PC-9 (cell line): Measurements from ENCODE around the gene SKIC3.

ENCODE experiments used
- EZH2 ChIP-seq: fragments of 200-600 bp; sonication (generic); IDR thresholded peaks from 2 replicates; pipeline ENCODE4 v1.8.0; 2017; ENCODE audit warnings: antibody characterized with exemption, low read depth
- TF ChIP-seq, protein P1 (sequence below): fragments of 200-600 bp; sonication (generic); conservative IDR thresholded peaks from 2 replicates; pipeline ENCODE4 v1.6.1; 2017; ENCODE audit warnings: mixed run types, antibody characterized with exemption, mild to moderate bottlenecking, moderate library complexity

DNA sequence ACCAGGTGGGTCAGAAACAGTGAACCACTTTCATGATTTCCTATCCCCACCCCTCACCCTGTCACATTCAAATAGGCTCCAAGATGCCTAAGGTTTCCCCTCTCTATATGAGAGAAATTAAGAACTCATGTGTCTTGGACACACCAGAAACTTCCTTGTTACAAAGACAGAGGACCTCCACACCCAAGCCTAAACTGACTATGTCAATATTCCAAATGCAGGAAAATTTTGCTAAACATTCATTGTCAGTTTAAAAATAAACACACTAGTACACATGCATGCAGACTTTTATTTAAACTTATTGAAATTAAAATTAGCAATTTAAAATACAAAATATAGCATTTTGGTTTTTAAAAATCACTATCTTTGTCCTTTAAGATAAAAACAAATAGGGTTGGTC lies 26.2 kb downstream of the SKIC3 start:
- TF ChIP-seq, protein P1, sequence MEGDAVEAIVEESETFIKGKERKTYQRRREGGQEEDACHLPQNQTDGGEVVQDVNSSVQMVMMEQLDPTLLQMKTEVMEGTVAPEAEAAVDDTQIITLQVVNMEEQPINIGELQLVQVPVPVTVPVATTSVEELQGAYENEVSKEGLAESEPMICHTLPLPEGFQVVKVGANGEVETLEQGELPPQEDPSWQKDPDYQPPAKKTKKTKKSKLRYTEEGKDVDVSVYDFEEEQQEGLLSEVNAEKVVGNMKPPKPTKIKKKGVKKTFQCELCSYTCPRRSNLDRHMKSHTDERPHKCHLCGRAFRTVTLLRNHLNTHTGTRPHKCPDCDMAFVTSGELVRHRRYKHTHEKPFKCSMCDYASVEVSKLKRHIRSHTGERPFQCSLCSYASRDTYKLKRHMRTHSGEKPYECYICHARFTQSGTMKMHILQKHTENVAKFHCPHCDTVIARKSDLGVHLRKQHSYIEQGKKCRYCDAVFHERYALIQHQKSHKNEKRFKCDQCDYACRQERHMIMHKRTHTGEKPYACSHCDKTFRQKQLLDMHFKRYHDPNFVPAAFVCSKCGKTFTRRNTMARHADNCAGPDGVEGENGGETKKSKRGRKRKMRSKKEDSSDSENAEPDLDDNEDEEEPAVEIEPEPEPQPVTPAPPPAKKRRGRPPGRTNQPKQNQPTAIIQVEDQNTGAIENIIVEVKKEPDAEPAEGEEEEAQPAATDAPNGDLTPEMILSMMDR, result no peak
- TF ChIP-seq EZH2, result no peak
